DOHH2 (cell line): Measurements from ENCODE around the gene PDLIM7.

Source experiments
- H3F3A ChIP-seq: fragments of 200-600 bp; sonication (generic), shearing (Covaris generic); 2 replicates; pipeline ENCODE4 v1.6.0; 2016; ENCODE audit warnings: antibody characterized with exemption, mild to moderate bottlenecking; ENCODE audit not compliant: control insufficient read depth, insufficient read depth
- H3K27ac ChIP-seq: fragments of 200-600 bp; sonication (generic); 2 replicates; pipeline ENCODE4 v1.5.1; 2014; ENCODE audit warnings: low read depth, mild to moderate bottlenecking, low read length, moderate library complexity
- H3K27me3 ChIP-seq: fragments of 200-600 bp; sonication (generic); 2 replicates; pipeline ENCODE4 v1.6.1; 2014; ENCODE audit warnings: mild to moderate bottlenecking, low read length, mixed read lengths; ENCODE audit not compliant: control insufficient read depth
- H3K36me3 ChIP-seq: fragments of 200-600 bp; sonication (generic); 2 replicates; pipeline ENCODE4 v1.6.1; 2014; ENCODE audit warnings: mild to moderate bottlenecking, low read length, moderate library complexity, mixed read lengths; ENCODE audit not compliant: control insufficient read depth
- H3K4me1 ChIP-seq: fragments of 200-600 bp; sonication (generic); 2 replicates; pipeline ENCODE4 v1.6.1; 2014; ENCODE audit warnings: mild to moderate bottlenecking, low read length, mixed read lengths; ENCODE audit not compliant: control insufficient read depth
- H3K4me2 ChIP-seq: fragments of 200-600 bp; sonication (generic); 2 replicates; pipeline ENCODE4 v1.6.0; 2014; ENCODE audit warnings: mild to moderate bottlenecking, low read length, moderate library complexity
- H3K4me3 ChIP-seq: fragments of 200-600 bp; sonication (generic); 2 replicates; pipeline ENCODE4 v1.5.1; 2014; ENCODE audit warnings: mild to moderate bottlenecking, low read length, mixed read lengths
- H3K79me2 ChIP-seq: fragments of 200-600 bp; sonication (generic); 2 replicates; pipeline ENCODE4 v1.6.1; 2014; ENCODE audit warnings: mild to moderate bottlenecking, low read length, mixed read lengths; ENCODE audit not compliant: control insufficient read depth
- H3K9me2 ChIP-seq: fragments of 200-600 bp; sonication (generic); replicated peaks from 2 replicates; pipeline ENCODE4 v1.6.1; 2014; ENCODE audit warnings: mild to moderate bottlenecking, low read length, mixed read lengths; ENCODE audit not compliant: control insufficient read depth
- H3K9me3 ChIP-seq: fragments of 200-600 bp; sonication (generic); 2 replicates; pipeline ENCODE4 v1.6.1; 2014; ENCODE audit warnings: antibody characterized with exemption, low read length, mixed read lengths; ENCODE audit not compliant: control insufficient read depth, insufficient read depth
- H4K20me1 ChIP-seq: fragments of 200-600 bp; sonication (generic); 2 replicates; pipeline ENCODE4 v1.6.0; 2014; ENCODE audit warnings: low read depth, mild to moderate bottlenecking, antibody characterized with exemption, low read length, moderate library complexity; ENCODE audit not compliant: control insufficient read depth, insufficient read depth
- EZH2phosphoT487 ChIP-seq: fragments of 200-600 bp; sonication (generic); IDR thresholded peaks from 2 replicates; pipeline ENCODE4 v1.6.1; 2017; ENCODE audit warnings: borderline replicate concordance, mild to moderate bottlenecking, antibody characterized with exemption, low read length, moderate library complexity, mixed read lengths
- TF ChIP-seq, protein P1 (sequence below): fragments of 200-600 bp; sonication (generic); IDR thresholded peaks from one replicate; pipeline ENCODE4 v1.5.1; 2014; ENCODE audit warnings: antibody characterized with exemption, mild to moderate bottlenecking, low read depth, low read length; ENCODE audit not compliant: poor library complexity, severe bottlenecking

The PDLIM7 gene

DNA sequence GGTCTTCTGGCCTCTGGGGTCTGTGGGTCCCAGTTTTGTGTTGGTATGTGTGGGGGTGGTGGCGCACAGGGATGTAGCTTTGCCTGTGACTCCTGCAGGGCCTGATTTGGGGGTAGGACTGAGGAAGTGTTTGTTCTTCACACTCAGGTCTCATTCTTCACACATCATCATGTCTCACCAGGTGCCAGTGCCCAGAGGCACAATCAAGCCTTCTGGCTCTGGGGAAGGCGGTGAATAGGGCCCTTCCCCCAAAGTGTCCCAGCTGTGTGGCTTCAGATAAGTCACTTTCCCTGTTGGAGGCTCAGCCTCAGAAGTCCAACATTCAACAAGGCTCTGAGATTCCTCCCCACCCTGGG, 29.1 kb downstream of the PDLIM7 start:
- Histone ChIP-seq H3K9me3 (no peaks in the 10 kb centered on the region), H3K27ac (no peak overlapping the region), H3K4me3 (no peak overlapping the region), H3K9me2 (no peaks in the 10 kb centered on the region), H4K20me1 (peaks cover 13% of the 10 kb centered on the region; the same call in 1 of the 2 replicates), H3F3A (no peaks in the 10 kb centered on the region), H3K27me3 (no peaks in the 10 kb centered on the region), H3K4me1 (peaks cover 19% of the 10 kb centered on the region), H3K36me3 (peaks cover 46% of the 10 kb centered on the region), H3K79me2 (peaks cover 36% of the 10 kb centered on the region), H3K4me2 (no peak overlapping the region)
- TF ChIP-seq, protein P1, sequence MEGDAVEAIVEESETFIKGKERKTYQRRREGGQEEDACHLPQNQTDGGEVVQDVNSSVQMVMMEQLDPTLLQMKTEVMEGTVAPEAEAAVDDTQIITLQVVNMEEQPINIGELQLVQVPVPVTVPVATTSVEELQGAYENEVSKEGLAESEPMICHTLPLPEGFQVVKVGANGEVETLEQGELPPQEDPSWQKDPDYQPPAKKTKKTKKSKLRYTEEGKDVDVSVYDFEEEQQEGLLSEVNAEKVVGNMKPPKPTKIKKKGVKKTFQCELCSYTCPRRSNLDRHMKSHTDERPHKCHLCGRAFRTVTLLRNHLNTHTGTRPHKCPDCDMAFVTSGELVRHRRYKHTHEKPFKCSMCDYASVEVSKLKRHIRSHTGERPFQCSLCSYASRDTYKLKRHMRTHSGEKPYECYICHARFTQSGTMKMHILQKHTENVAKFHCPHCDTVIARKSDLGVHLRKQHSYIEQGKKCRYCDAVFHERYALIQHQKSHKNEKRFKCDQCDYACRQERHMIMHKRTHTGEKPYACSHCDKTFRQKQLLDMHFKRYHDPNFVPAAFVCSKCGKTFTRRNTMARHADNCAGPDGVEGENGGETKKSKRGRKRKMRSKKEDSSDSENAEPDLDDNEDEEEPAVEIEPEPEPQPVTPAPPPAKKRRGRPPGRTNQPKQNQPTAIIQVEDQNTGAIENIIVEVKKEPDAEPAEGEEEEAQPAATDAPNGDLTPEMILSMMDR, result no peak
- TF ChIP-seq EZH2phosphoT487, result no peak

DNA sequence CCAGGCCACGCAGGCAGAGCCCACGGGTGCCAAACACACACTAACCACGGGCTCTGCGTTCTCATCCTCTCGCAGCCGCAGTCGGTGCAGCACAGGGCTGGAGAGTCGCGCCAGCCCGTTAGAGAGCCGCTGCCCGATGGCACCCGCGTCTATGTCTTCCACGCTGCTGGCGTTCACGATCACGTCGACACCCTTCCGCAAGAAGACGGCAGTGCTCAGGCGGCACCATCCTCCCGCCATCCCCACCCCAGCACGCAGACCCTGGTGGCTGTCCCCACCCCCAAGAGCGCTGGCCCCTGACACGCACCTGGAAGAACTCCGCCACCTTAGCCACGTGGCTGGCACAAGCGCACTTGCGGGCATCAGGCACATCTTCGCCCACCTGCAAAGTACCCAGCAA, 30.0 kb downstream of the PDLIM7 start:
- H3K4me2 ChIP-seq, result no peak overlapping the region
- TF ChIP-seq EZH2phosphoT487, result no peak
- TF ChIP-seq, protein P1, result no peak
- peaks cover 21% of the 10 kb centered on the region for H3K4me1 ChIP-seq
- H3K4me3 ChIP-seq, result no peak overlapping the region
- no peak overlapping the region for H3K27ac ChIP-seq
- H3K9me3 ChIP-seq, result no peaks in the 10 kb centered on the region
- H4K20me1 ChIP-seq, result peaks cover 13% of the 10 kb centered on the region; the same call in 1 of the 2 replicates
- no peaks in the 10 kb centered on the region for H3K9me2 ChIP-seq
- H3K27me3 ChIP-seq, result no peaks in the 10 kb centered on the region
- no peaks in the 10 kb centered on the region for H3F3A ChIP-seq
- peaks cover 46% of the 10 kb centered on the region for H3K36me3 ChIP-seq
- H3K79me2 ChIP-seq, result peaks cover 33% of the 10 kb centered on the region

DNA sequence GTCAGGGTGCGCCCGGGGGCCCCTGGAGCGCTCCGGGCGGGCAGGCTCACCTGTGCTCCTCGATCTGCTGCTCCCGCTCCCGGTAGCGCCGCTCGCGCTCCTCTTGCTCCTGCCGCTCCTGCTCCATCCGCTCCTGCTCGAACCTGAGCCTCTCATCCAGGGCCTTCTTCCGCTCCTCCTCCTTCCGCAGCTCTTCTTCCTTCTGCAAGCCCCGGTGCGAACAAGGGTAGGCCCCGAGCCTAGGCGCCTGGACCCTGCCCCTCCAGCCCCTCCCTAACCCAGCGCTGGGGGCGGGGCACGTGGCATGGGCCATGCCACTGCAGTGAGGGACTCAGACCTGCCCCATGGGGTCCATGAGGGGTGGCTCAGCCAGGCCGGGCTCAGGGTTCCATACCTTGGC, 30.5 kb downstream of the PDLIM7 start:
- no peaks in the 10 kb centered on the region for H3K9me3 ChIP-seq
- H3K9me2 ChIP-seq, result no peaks in the 10 kb centered on the region
- no peaks in the 10 kb centered on the region for H3F3A ChIP-seq
- no peak overlapping the region for H3K4me2 ChIP-seq
- peaks cover 27% of the 10 kb centered on the region for H3K79me2 ChIP-seq
- no peak overlapping the region for H3K27ac ChIP-seq
- H4K20me1 ChIP-seq, result peaks cover 8% of the 10 kb centered on the region; the same call in 1 of the 2 replicates
- H3K4me1 ChIP-seq, result peaks cover 21% of the 10 kb centered on the region
- H3K27me3 ChIP-seq, result no peaks in the 10 kb centered on the region
- TF ChIP-seq EZH2phosphoT487, result no peak
- TF ChIP-seq, protein P1, result no peak
- peaks cover 42% of the 10 kb centered on the region for H3K36me3 ChIP-seq
- H3K4me3 ChIP-seq, result no peak overlapping the region

DNA sequence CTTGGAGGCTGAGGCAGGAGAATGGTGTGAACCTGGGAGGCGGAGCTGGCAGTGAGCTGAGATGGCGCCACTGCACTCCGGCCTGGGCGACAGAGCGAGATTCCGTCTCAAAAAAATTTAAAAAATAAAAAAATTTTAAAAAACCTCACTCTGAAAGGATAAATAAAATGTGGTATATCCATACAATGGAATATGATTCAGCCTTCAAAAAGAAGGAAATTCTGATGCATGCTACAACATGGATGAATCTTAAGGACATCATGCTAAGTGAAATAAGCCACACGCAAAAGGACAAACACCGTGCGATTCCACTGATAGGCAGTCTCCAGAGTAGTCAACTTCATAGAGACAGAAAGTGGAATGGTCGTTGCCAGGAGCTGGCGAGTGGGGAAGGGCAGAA, 32.4 kb downstream of the PDLIM7 start:
- Histone ChIP-seq H3K9me3 (no peaks in the 10 kb centered on the region), H3F3A (no peaks in the 10 kb centered on the region), H4K20me1 (no peaks in the 10 kb centered on the region; the same call in 1 of the 2 replicates), H3K27me3 (no peaks in the 10 kb centered on the region), H3K4me1 (peaks cover 11% of the 10 kb centered on the region), H3K36me3 (peaks cover 29% of the 10 kb centered on the region), H3K4me3 (no peak overlapping the region), H3K79me2 (peaks cover 9% of the 10 kb centered on the region), H3K27ac (no peak overlapping the region), H3K9me2 (no peaks in the 10 kb centered on the region), H3K4me2 (no peak overlapping the region)
- TF ChIP-seq EZH2phosphoT487, result no peak
- TF ChIP-seq, protein P1, result no peak
